ENCODE measurements around the gene SGSH.
"Not testable (repeated sequence)": the region's sequence is repeated elsewhere in the genome, so short reads cannot be mapped to it uniquely, and the experiment has no call there.

Gene SGSH

GRCh38 chr17:80253631-80254395, 33.7 kb upstream of the SGSH start:
- DNase-seq (ENCODE audit: low spot score): no peak

GRCh38 chr17:80252871-80253270, 32.7 kb upstream of the SGSH start:
- DNase-seq (ENCODE audit: low spot score): no peak

- DNase-seq (ENCODE audit: low spot score): no peak
Observed at GRCh38 chr17:80251966-80252365, 31.8 kb upstream of the SGSH start.

GRCh38 chr17:80248894-80249710, 29.0 kb upstream of the SGSH start:
- DNase-seq (ENCODE audit: low spot score): no peak

GRCh38 chr17:80248001-80248893, 28.1 kb upstream of the SGSH start:
- DNase-seq (ENCODE audit: low spot score): no peak

GRCh38 chr17:80247561-80247960, 27.4 kb upstream of the SGSH start:
- no peak for DNase-seq (ENCODE audit: low spot score)

GRCh38 chr17:80246726-80247125, 26.6 kb upstream of the SGSH start:
- DNase-seq (ENCODE audit: low spot score): no peak

GRCh38 chr17:80246266-80246681, 26.1 kb upstream of the SGSH start:
- no peak for DNase-seq (ENCODE audit: low spot score)

- DNase-seq (ENCODE audit: low spot score): no peak
Observed at GRCh38 chr17:80245566-80246265, 25.6 kb upstream of the SGSH start.

- no peak for DNase-seq (ENCODE audit: low spot score)
Observed at GRCh38 chr17:80244871-80245509, 24.9 kb upstream of the SGSH start.

- not testable (repeated sequence) for DNase-seq (ENCODE audit: low spot score)
Observed at GRCh38 chr17:80244448-80244847, 24.3 kb upstream of the SGSH start.

- DNase-seq (ENCODE audit: low spot score): no peak
Observed at GRCh38 chr17:80243526-80244433, 23.6 kb upstream of the SGSH start.

- no peak for DNase-seq (ENCODE audit: low spot score)
Observed at GRCh38 chr17:80242505-80242904, 22.4 kb upstream of the SGSH start.

GRCh38 chr17:80237386-80237785, 17.3 kb upstream of the SGSH start:
- no peak for DNase-seq (ENCODE audit: low spot score)

GRCh38 chr17:80236911-80237310, 16.8 kb upstream of the SGSH start:
- DNase-seq (ENCODE audit: low spot score): no peak

- DNase-seq (ENCODE audit: low spot score): no peak
Observed at GRCh38 chr17:80233202-80233601, 13.1 kb upstream of the SGSH start.

GRCh38 chr17:80232438-80232837, 12.3 kb upstream of the SGSH start:
- DNase-seq (ENCODE audit: low spot score): no peak

GRCh38 chr17:80229011-80229410, 8.9 kb upstream of the SGSH start:
- DNase-seq (ENCODE audit: low spot score): no peak

GRCh38 chr17:80228477-80228876, 8.3 kb upstream of the SGSH start:
- no peak for DNase-seq (ENCODE audit: low spot score)

GRCh38 chr17:80227666-80228065, 7.5 kb upstream of the SGSH start:
- no peak for DNase-seq (ENCODE audit: low spot score)

Measured in left forelimb (tissue), 1 donor.